GM12878 (cell line): ENCODE results near the gene ZNF783. TPM values are rescaled to one million over a fixed set of nuclear protein-coding genes. Genes with fewer than 3 reads are reported as not detected.

Experiments used
- polyA plus RNA-seq, 11 experiments: library from polyadenylated mRNA; depleted of rRNA in 4 of 11; unstranded in 6 of 11; stranded (reverse) in 5 of 11; fragments of >200 nt; fragmentation: Nextera tagmentation in 4 of 11; fragmentation: Illumina TruSeq in 1 of 11; extraction: Ambion mirVana in 4 of 11; extraction: Trizol in 1 of 11; gene quantifications; 1 replicate in 1 of 11; 2 replicates in 10 of 11; pipeline versions ENCODE4 v1.2.1 to v1.2.3, GENCODE V29; 2011 to 2016; ENCODE audit warnings: inconsistent platforms in 2 of 11, missing spikeins in 2 of 11, low read depth in 1 of 11
- small RNA-seq: library from RNA; depleted of rRNA; stranded (forward); fragments of <200 nt; gene quantifications from one replicate; pipeline ENCODE3, GENCODE V24; 2014
- total RNA-seq, 4 experiments: library from RNA; depleted of rRNA in 3 of 4; stranded (reverse); fragments of >200 nt in 3 of 4; fragmentation: Illumina TruSeq in 1 of 4; extraction: Trizol in 1 of 4; gene quantifications; 2 replicates each; pipeline versions ENCODE4 v1.2.1 to v1.2.3, GENCODE V29; 2013 to 2021

Gene ZNF783
- total and polyA plus RNA-seq, 10 of the 15 experiments (the other 5 are each of a cell fraction or from before 2014, with no cell fraction given), result 2.0 to 14.4 (median 6.4) TPM

Small RNA genes within 50 kb of the gene (small RNA-seq; reads per million reads assigned to genes)
- not detected for gene AC004941.2

Other genes starting within 250 kb of the ZNF783 start
Only the 7 nearest of the 8 such genes appear.
- 118 and 123 TPM in 2 replicates for gene PDIA4, start 233.7 kb upstream of the ZNF783 start, total RNA-seq (2014; rRNA removed)
- 75.7 and 86.8 TPM in 2 replicates for gene PDIA4, start 233.7 kb upstream of the ZNF783 start, total RNA-seq (2014; rRNA removed; fragmentation: Illumina TruSeq; extraction: Trizol)
- 119 and 134 TPM in 2 replicates for gene PDIA4, start 233.7 kb upstream of the ZNF783 start, total RNA-seq (2021)
- gene PDIA4, start 233.7 kb upstream of the ZNF783 start, polyA plus RNA-seq (2011; rRNA removed), result 77.6 and 81.6 TPM in 2 replicates
- 79.4 and 104 TPM in 2 replicates for gene PDIA4, start 233.7 kb upstream of the ZNF783 start, polyA plus RNA-seq (2014; fragmentation: Illumina TruSeq; extraction: Trizol)
- 10 to 100 TPM in 1 of 2 experiments, 1 to 10 TPM in 1; 7.1 to 13.4 TPM for gene PDIA4, start 233.7 kb upstream of the ZNF783 start, polyA plus RNA-seq (2014; fragmentation: Nextera tagmentation; extraction: Ambion mirVana)
- gene PDIA4, start 233.7 kb upstream of the ZNF783 start, polyA plus RNA-seq (2014; rRNA removed), result 108 and 115 TPM in 2 replicates
- gene PDIA4, start 233.7 kb upstream of the ZNF783 start, polyA plus RNA-seq (2016; fragmentation: Nextera tagmentation; extraction: Ambion mirVana), result 100 to 1,000 TPM; 284 to 306 TPM
- 4.8 and 6.3 TPM in 2 replicates for gene ZNF786, start 171.5 kb upstream of the ZNF783 start, total RNA-seq (2014; rRNA removed)
- 3.7 and 4.1 TPM in 2 replicates for gene ZNF786, start 171.5 kb upstream of the ZNF783 start, total RNA-seq (2014; rRNA removed; fragmentation: Illumina TruSeq; extraction: Trizol)
- gene ZNF786, start 171.5 kb upstream of the ZNF783 start, total RNA-seq (2021), result 5.8 and 6.4 TPM in 2 replicates
- gene ZNF786, start 171.5 kb upstream of the ZNF783 start, polyA plus RNA-seq (2011; rRNA removed), result 1.6 and 1.8 TPM in 2 replicates
- 2.0 and 2.9 TPM in 2 replicates for gene ZNF786, start 171.5 kb upstream of the ZNF783 start, polyA plus RNA-seq (2014; fragmentation: Illumina TruSeq; extraction: Trizol)
- gene ZNF786, start 171.5 kb upstream of the ZNF783 start, polyA plus RNA-seq (2014; fragmentation: Nextera tagmentation; extraction: Ambion mirVana), result under 1 TPM; 0.47 to 0.86 TPM
- 3.7 and 4.4 TPM in 2 replicates for gene ZNF786, start 171.5 kb upstream of the ZNF783 start, polyA plus RNA-seq (2014; rRNA removed)
- 1 to 10 TPM; 4.9 to 7.0 TPM for gene ZNF786, start 171.5 kb upstream of the ZNF783 start, polyA plus RNA-seq (2016; fragmentation: Nextera tagmentation; extraction: Ambion mirVana)
- gene ZNF425, start 135.9 kb upstream of the ZNF783 start, total RNA-seq (2014; rRNA removed), result 0.79 and 1.0 TPM in 2 replicates
- 0.88 and 1.2 TPM in 2 replicates for gene ZNF425, start 135.9 kb upstream of the ZNF783 start, total RNA-seq (2014; rRNA removed; fragmentation: Illumina TruSeq; extraction: Trizol)
- gene ZNF425, start 135.9 kb upstream of the ZNF783 start, total RNA-seq (2021), result 0.69 and 1.6 TPM in 2 replicates
- 0.53 and 0.95 TPM in 2 replicates for gene ZNF425, start 135.9 kb upstream of the ZNF783 start, polyA plus RNA-seq (2011; rRNA removed)
- gene ZNF425, start 135.9 kb upstream of the ZNF783 start, polyA plus RNA-seq (2014; fragmentation: Illumina TruSeq; extraction: Trizol), result 0.25 and 1.0 TPM in 2 replicates
- gene ZNF425, start 135.9 kb upstream of the ZNF783 start, polyA plus RNA-seq (2014; fragmentation: Nextera tagmentation; extraction: Ambion mirVana), result under 1 TPM; 0.19 to 0.20 TPM
- 0.41 and 0.99 TPM in 2 replicates for gene ZNF425, start 135.9 kb upstream of the ZNF783 start, polyA plus RNA-seq (2014; rRNA removed)
- 1 to 10 TPM; 1.8 TPM for gene ZNF425, start 135.9 kb upstream of the ZNF783 start, polyA plus RNA-seq (2016; fragmentation: Nextera tagmentation; extraction: Ambion mirVana)
- 9.8 and 13.6 TPM in 2 replicates for gene ZNF398, start 114.7 kb upstream of the ZNF783 start, total RNA-seq (2014; rRNA removed)
- gene ZNF398, start 114.7 kb upstream of the ZNF783 start, total RNA-seq (2014; rRNA removed; fragmentation: Illumina TruSeq; extraction: Trizol), result 9.3 and 9.5 TPM in 2 replicates
- gene ZNF398, start 114.7 kb upstream of the ZNF783 start, total RNA-seq (2021), result 12.9 and 15.3 TPM in 2 replicates
- gene ZNF398, start 114.7 kb upstream of the ZNF783 start, polyA plus RNA-seq (2011; rRNA removed), result 4.1 and 8.1 TPM in 2 replicates
- gene ZNF398, start 114.7 kb upstream of the ZNF783 start, polyA plus RNA-seq (2014; fragmentation: Illumina TruSeq; extraction: Trizol), result 8.3 and 10.4 TPM in 2 replicates
- gene ZNF398, start 114.7 kb upstream of the ZNF783 start, polyA plus RNA-seq (2014; fragmentation: Nextera tagmentation; extraction: Ambion mirVana), result 1 to 10 TPM; 2.3 to 2.5 TPM
- 7.8 and 9.3 TPM in 2 replicates for gene ZNF398, start 114.7 kb upstream of the ZNF783 start, polyA plus RNA-seq (2014; rRNA removed)
- 10 to 100 TPM; 10.6 to 10.9 TPM for gene ZNF398, start 114.7 kb upstream of the ZNF783 start, polyA plus RNA-seq (2016; fragmentation: Nextera tagmentation; extraction: Ambion mirVana)
- gene ZNF282, start 66.7 kb upstream of the ZNF783 start, total RNA-seq (2014; rRNA removed), result 14.2 and 15.2 TPM in 2 replicates
- gene ZNF282, start 66.7 kb upstream of the ZNF783 start, total RNA-seq (2014; rRNA removed; fragmentation: Illumina TruSeq; extraction: Trizol), result 8.3 and 8.4 TPM in 2 replicates
- gene ZNF282, start 66.7 kb upstream of the ZNF783 start, total RNA-seq (2021), result 28.4 and 30.9 TPM in 2 replicates
- gene ZNF282, start 66.7 kb upstream of the ZNF783 start, polyA plus RNA-seq (2011; rRNA removed), result 6.5 and 14.3 TPM in 2 replicates
- 2.7 and 7.8 TPM in 2 replicates for gene ZNF282, start 66.7 kb upstream of the ZNF783 start, polyA plus RNA-seq (2014; fragmentation: Illumina TruSeq; extraction: Trizol)
- gene ZNF282, start 66.7 kb upstream of the ZNF783 start, polyA plus RNA-seq (2014; fragmentation: Nextera tagmentation; extraction: Ambion mirVana), result under 1 TPM; 0.35 to 0.84 TPM
- gene ZNF282, start 66.7 kb upstream of the ZNF783 start, polyA plus RNA-seq (2014; rRNA removed), result 18.2 and 28.3 TPM in 2 replicates
- gene ZNF282, start 66.7 kb upstream of the ZNF783 start, polyA plus RNA-seq (2016; fragmentation: Nextera tagmentation; extraction: Ambion mirVana), result 1 to 10 TPM; 2.2 to 2.5 TPM
- gene ZNF212, start 22.5 kb upstream of the ZNF783 start, total RNA-seq (2014; rRNA removed), result 4.6 and 5.6 TPM in 2 replicates
- 4.4 TPM in 2 replicates for gene ZNF212, start 22.5 kb upstream of the ZNF783 start, total RNA-seq (2014; rRNA removed; fragmentation: Illumina TruSeq; extraction: Trizol)
- 9.4 and 11.6 TPM in 2 replicates for gene ZNF212, start 22.5 kb upstream of the ZNF783 start, total RNA-seq (2021)
- gene ZNF212, start 22.5 kb upstream of the ZNF783 start, polyA plus RNA-seq (2011; rRNA removed), result 3.1 and 3.7 TPM in 2 replicates
- 3.3 and 5.7 TPM in 2 replicates for gene ZNF212, start 22.5 kb upstream of the ZNF783 start, polyA plus RNA-seq (2014; fragmentation: Illumina TruSeq; extraction: Trizol)
- 1 to 10 TPM; 1.2 to 2.1 TPM for gene ZNF212, start 22.5 kb upstream of the ZNF783 start, polyA plus RNA-seq (2014; fragmentation: Nextera tagmentation; extraction: Ambion mirVana)
- gene ZNF212, start 22.5 kb upstream of the ZNF783 start, polyA plus RNA-seq (2014; rRNA removed), result 5.1 and 6.1 TPM in 2 replicates
- 1 to 10 TPM; 8.7 to 9.6 TPM for gene ZNF212, start 22.5 kb upstream of the ZNF783 start, polyA plus RNA-seq (2016; fragmentation: Nextera tagmentation; extraction: Ambion mirVana)
- 5.3 and 7.3 TPM in 2 replicates for gene ZNF777, start 198.9 kb downstream of the ZNF783 start, total RNA-seq (2014; rRNA removed)
- gene ZNF777, start 198.9 kb downstream of the ZNF783 start, total RNA-seq (2014; rRNA removed; fragmentation: Illumina TruSeq; extraction: Trizol), result 3.7 and 4.3 TPM in 2 replicates
- 13.9 and 16.0 TPM in 2 replicates for gene ZNF777, start 198.9 kb downstream of the ZNF783 start, total RNA-seq (2021)
- gene ZNF777, start 198.9 kb downstream of the ZNF783 start, polyA plus RNA-seq (2011; rRNA removed), result 1.2 and 3.1 TPM in 2 replicates
- 2.9 and 6.2 TPM in 2 replicates for gene ZNF777, start 198.9 kb downstream of the ZNF783 start, polyA plus RNA-seq (2014; fragmentation: Illumina TruSeq; extraction: Trizol)
- gene ZNF777, start 198.9 kb downstream of the ZNF783 start, polyA plus RNA-seq (2014; fragmentation: Nextera tagmentation; extraction: Ambion mirVana), result under 1 TPM; 0.03 to 0.13 TPM
- 10.2 and 10.3 TPM in 2 replicates for gene ZNF777, start 198.9 kb downstream of the ZNF783 start, polyA plus RNA-seq (2014; rRNA removed)
- gene ZNF777, start 198.9 kb downstream of the ZNF783 start, polyA plus RNA-seq (2016; fragmentation: Nextera tagmentation; extraction: Ambion mirVana), result 1 to 10 TPM in 1 of 2 experiments, under 1 TPM in 1; 0.24 to 2.4 TPM